Measurements from ENCODE around the gene ARRDC3. TPM values are rescaled to one million over a fixed set of nuclear protein-coding genes. Genes with fewer than 3 reads are reported as not detected.

The ARRDC3 gene
- total and polyA plus RNA-seq, 9 of the 15 experiments (the other 6 are each of a cell fraction or from before 2014, with no cell fraction given): 15.3 to 58.1 (median 39.4) TPM

- TF ChIP-seq ASH1L (IDR thresholded peaks at IDR 0.05; ENCODE audit: borderline replicate concordance, low read depth, partially characterized antibody) (no peak), MCM5 (IDR thresholded peaks at IDR 0.05; ENCODE audit: low read depth) (no peak), U2AF2 (optimal IDR thresholded peaks at IDR 0.05; ENCODE audit: low read depth, low read length) (no peak), ZNF24 (IDR thresholded peaks at IDR 0.05) (no peak), AFF1 (IDR thresholded peaks at IDR 0.05; ENCODE audit: low read depth in 1 of 2, partially characterized antibody in 2 of 2) (peak in 1 of 2 experiments; percentile 80), RBM14 (IDR thresholded peaks at IDR 0.05; ENCODE audit: borderline replicate concordance, insufficient read depth, low read depth, low read length) (no peak), CBFA2T2 (conservative IDR thresholded peaks at IDR 0.05) (no peak), ZNF766 (CRISPR knock-in tag; conservative IDR thresholded peaks at IDR 0.05) (no peak), RCOR1 (IDR thresholded peaks at IDR 0.05; ENCODE audit: borderline replicate concordance in 1 of 2, low read depth in 2 of 2, low read length in 2 of 2) (no peak), ELK1 (CRISPR knock-in tag; IDR thresholded peaks at IDR 0.05) (no peak), HNRNPH1 (optimal IDR thresholded peaks at IDR 0.05; ENCODE audit: low read depth, low read length) (no peak), ESRRA (IDR thresholded peaks at IDR 0.05; ENCODE audit: borderline replicate concordance, low read depth) (no peak), HBP1 (CRISPR knock-in tag; IDR thresholded peaks at IDR 0.05) (no peak), POLR2H (tag; IDR thresholded peaks at IDR 0.05; ENCODE audit: low read depth) (no peak), ZNF79 (CRISPR knock-in tag; IDR thresholded peaks at IDR 0.05; ENCODE audit: low read depth) (no peak), DNMT1 (IDR thresholded peaks at IDR 0.05) (no peak), HMGXB4 (CRISPR knock-in tag; IDR thresholded peaks at IDR 0.05) (no peak), SREBF2 (CRISPR knock-in tag; IDR thresholded peaks at IDR 0.05) (no peak), TCF15 (CRISPR knock-in tag; IDR thresholded peaks at IDR 0.05) (no peak), NRF1 (conservative IDR thresholded peaks at IDR 0.05 in 1 of 2, IDR thresholded peaks at IDR 0.05 in 1 of 2) (no peak)
Measured at GRCh38 chr5:91382530-91383026, 539 bp downstream of the ARRDC3 start (continued).
